ENCODE data around the gene INTS3. TPM values are rescaled to one million over a fixed set of nuclear protein-coding genes. Genes with fewer than 3 reads are reported as not detected.

Gene INTS3
- polyA plus RNA-seq, 1 donor from 2014 or later = 29.9 TPM

GRCh38 chr1:153684892-153685291, 43.0 kb upstream of the INTS3 start:
- TF ChIP-seq CTCF (IDR thresholded peaks at IDR 0.05; ENCODE audit: poor library complexity, severe bottlenecking) (no peak), REST (IDR thresholded peaks at IDR 0.05; ENCODE audit: borderline replicate concordance) (no peak), EZH2 (IDR thresholded peaks at IDR 0.05; ENCODE audit: borderline replicate concordance, insufficient read depth, low read length, poor library complexity, severe bottlenecking) (no peak), MXI1 (conservative IDR thresholded peaks at IDR 0.05; ENCODE audit: poor library complexity, severe bottlenecking) (no peak), EP300 (conservative IDR thresholded peaks at IDR 0.05; ENCODE audit: poor library complexity, severe bottlenecking) (no peak), POLR2AphosphoS5 (IDR thresholded peaks at IDR 0.05) (no peak), TAF1 (IDR thresholded peaks at IDR 0.05; ENCODE audit: low read depth) (no peak), RAD21 (conservative IDR thresholded peaks at IDR 0.05) (no peak), SMC3 (conservative IDR thresholded peaks at IDR 0.05; ENCODE audit: poor library complexity) (no peak)
- H3K9me3 ChIP-seq (ENCODE audit: low read length) = no peaks in the 10 kb centered on the region
- H4K20me1 ChIP-seq (ENCODE audit: insufficient read depth) = no peaks in the 10 kb centered on the region
- no peaks in the 10 kb centered on the region for H3F3A ChIP-seq (ENCODE audit: insufficient read depth, low read length, poor library complexity, severe bottlenecking)
- no peaks in the 10 kb centered on the region for H3K79me2 ChIP-seq (replicated peaks; ENCODE audit: insufficient read depth, low read length)
- H3K27ac ChIP-seq (ENCODE audit: low read length) = no peak overlapping the region
- no peaks in the 10 kb centered on the region for H3K36me3 ChIP-seq (ENCODE audit: insufficient read depth, low read length)
- H3K9me2 ChIP-seq (ENCODE audit: insufficient read depth, low read length) = no peaks in the 10 kb centered on the region
- H2AFZ ChIP-seq (ENCODE audit: low read depth, low read length) = no peak overlapping the region
- no peak overlapping the region for H3K4me3 ChIP-seq (ENCODE audit: low read length)
- peaks cover 22% of the 10 kb centered on the region for H3K27me3 ChIP-seq (ENCODE audit: insufficient read depth, low read depth, low read length)
- H3K4me2 ChIP-seq (ENCODE audit: low read length) = no peak overlapping the region
- no peak overlapping the region for H3K9ac ChIP-seq (ENCODE audit: low read length)

- no peak overlapping the region for H3K9ac ChIP-seq (ENCODE audit: low read length)
- H2AFZ ChIP-seq (ENCODE audit: low read depth, low read length) = no peak overlapping the region
- no peak overlapping the region for H3K4me3 ChIP-seq (ENCODE audit: low read length)
- peaks cover 13% of the 10 kb centered on the region for H3K27me3 ChIP-seq (ENCODE audit: insufficient read depth, low read depth, low read length)
- no peaks in the 10 kb centered on the region for H3K36me3 ChIP-seq (ENCODE audit: insufficient read depth, low read length)
- no peaks in the 10 kb centered on the region for H3K9me2 ChIP-seq (ENCODE audit: insufficient read depth, low read length)
- H4K20me1 ChIP-seq (ENCODE audit: insufficient read depth) = no peaks in the 10 kb centered on the region
- TF ChIP-seq EP300 (conservative IDR thresholded peaks at IDR 0.05; ENCODE audit: poor library complexity, severe bottlenecking) (no peak), REST (IDR thresholded peaks at IDR 0.05; ENCODE audit: borderline replicate concordance) (no peak), CTCF (IDR thresholded peaks at IDR 0.05; ENCODE audit: poor library complexity, severe bottlenecking) (no peak), MXI1 (conservative IDR thresholded peaks at IDR 0.05; ENCODE audit: poor library complexity, severe bottlenecking) (no peak), RAD21 (conservative IDR thresholded peaks at IDR 0.05) (no peak), EZH2 (IDR thresholded peaks at IDR 0.05; ENCODE audit: borderline replicate concordance, insufficient read depth, low read length, poor library complexity, severe bottlenecking) (no peak), POLR2AphosphoS5 (IDR thresholded peaks at IDR 0.05) (no peak), TAF1 (IDR thresholded peaks at IDR 0.05; ENCODE audit: low read depth) (no peak), SMC3 (conservative IDR thresholded peaks at IDR 0.05; ENCODE audit: poor library complexity) (no peak)
- H3F3A ChIP-seq (ENCODE audit: insufficient read depth, low read length, poor library complexity, severe bottlenecking) = no peaks in the 10 kb centered on the region
- no peaks in the 10 kb centered on the region for H3K9me3 ChIP-seq (ENCODE audit: low read length)
- H3K27ac ChIP-seq (ENCODE audit: low read length) = no peak overlapping the region
- H3K79me2 ChIP-seq (replicated peaks; ENCODE audit: insufficient read depth, low read length) = no peaks in the 10 kb centered on the region
- no peak overlapping the region for H3K4me2 ChIP-seq (ENCODE audit: low read length)
Measured at GRCh38 chr1:153685544-153686340, 42.1 kb upstream of the INTS3 start.
